Gastrocnemius medialis (tissue), 4 donors: ENCODE results near the gene CCDC196. TPM values are rescaled to one million over a fixed set of nuclear protein-coding genes. Genes with fewer than 3 reads are reported as not detected.

Experiments used
- total RNA-seq, 4 donors: library from RNA; depleted of rRNA; stranded (reverse); fragments of >200 nt; gene quantifications; one replicate each; pipeline versions ENCODE4 v1.1.0 to v1.2.3, GENCODE V29; 2016

The CCDC196 gene
- total RNA-seq, 4 donors from 2014 or later = not detected

Other genes starting within 250 kb of the CCDC196 start
- gene GPHN, start 21.8 kb downstream of the CCDC196 start, total RNA-seq = 10 to 100 TPM; 10.3 to 33.3 (median 23.5) TPM